ENCODE data around the gene SPR.

The SPR gene

GRCh38 chr2:72895759-72896281 is 8.6 kb downstream of the SPR start:
- no peaks in the 10 kb centered on the region for H3K27me3 ChIP-seq (ENCODE audit: insufficient read depth, low read depth, severe bottlenecking)
- peaks cover 15% of the 10 kb centered on the region for H3K36me3 ChIP-seq
- no peaks in the 10 kb centered on the region for H3K9me3 ChIP-seq (ENCODE audit: severe bottlenecking)
- TF ChIP-seq CTCF (IDR thresholded peaks at IDR 0.05; ENCODE audit: low read depth, low read length) = no peak
- peak overlapping the region; percentile 5; the same call in 1 of the 2 replicates for H3K27ac ChIP-seq
- H3K4me3 ChIP-seq (ENCODE audit: low read depth, low read length) = peak overlapping the region; percentile 30
- DNase-seq = peak; percentile 81

- no peak for TF ChIP-seq CTCF (IDR thresholded peaks at IDR 0.05; ENCODE audit: low read depth, low read length)
- H3K27me3 ChIP-seq (ENCODE audit: insufficient read depth, low read depth, severe bottlenecking) = no peaks in the 10 kb centered on the region
- H3K4me3 ChIP-seq (ENCODE audit: low read depth, low read length) = no peak overlapping the region
- peaks cover 12% of the 10 kb centered on the region for H3K36me3 ChIP-seq
- no peak for DNase-seq
- 0 out of 2 replicates have a peak overlapping the region, but pooled peaks have one; percentile 5 for H3K27ac ChIP-seq
- H3K9me3 ChIP-seq (ENCODE audit: severe bottlenecking) = no peaks in the 10 kb centered on the region
These were observed 9.2 kb downstream of the SPR start for GRCh38 chr2:72896446-72896845.

- Histone ChIP-seq H3K27ac (peak overlapping the region; percentile 61), H3K36me3 (no peaks in the 10 kb centered on the region), H3K9me3 (ENCODE audit: severe bottlenecking) (no peaks in the 10 kb centered on the region), H3K27me3 (ENCODE audit: insufficient read depth, low read depth, severe bottlenecking) (no peaks in the 10 kb centered on the region), H3K4me3 (ENCODE audit: low read depth, low read length) (peak overlapping the region; percentile 6)
- no peak for TF ChIP-seq CTCF (IDR thresholded peaks at IDR 0.05; ENCODE audit: low read depth, low read length)
- DNase-seq = peak; percentile 93
These were observed 10.8 kb downstream of the SPR start for GRCh38 chr2:72897785-72898584.

- peak overlapping the region; percentile 61; the same call in 1 of the 2 replicates for H3K27ac ChIP-seq
- no peak for DNase-seq
- no peak for TF ChIP-seq CTCF (IDR thresholded peaks at IDR 0.05; ENCODE audit: low read depth, low read length)
- no peaks in the 10 kb centered on the region for H3K9me3 ChIP-seq (ENCODE audit: severe bottlenecking)
- H3K27me3 ChIP-seq (ENCODE audit: insufficient read depth, low read depth, severe bottlenecking) = no peaks in the 10 kb centered on the region
- no peak overlapping the region for H3K4me3 ChIP-seq (ENCODE audit: low read depth, low read length)
- no peaks in the 10 kb centered on the region for H3K36me3 ChIP-seq
These were observed 11.3 kb downstream of the SPR start for GRCh38 chr2:72898585-72898906.

GRCh38 chr2:72900191-72900825 is 13.1 kb downstream of the SPR start:
- no peak for TF ChIP-seq CTCF (IDR thresholded peaks at IDR 0.05; ENCODE audit: low read depth, low read length)
- Histone ChIP-seq H3K27ac (no peak overlapping the region), H3K9me3 (ENCODE audit: severe bottlenecking) (no peaks in the 10 kb centered on the region), H3K27me3 (ENCODE audit: insufficient read depth, low read depth, severe bottlenecking) (no peaks in the 10 kb centered on the region), H3K36me3 (no peaks in the 10 kb centered on the region), H3K4me3 (ENCODE audit: low read depth, low read length) (no peak overlapping the region)
- DNase-seq = no peak

Data from WERI-Rb-1 (cell line).